Panc1 (cell line): ENCODE measurements around the gene ATXN1. TPM values are rescaled to one million over a fixed set of nuclear protein-coding genes. Genes with fewer than 3 reads are reported as not detected.

Source experiments
- ATAC-seq: fragments of 200-7000 bp; cut with Tn5 transposase; 2 replicates; pipeline ENCODE4 v1.9.1; 2020; ENCODE audit warnings: mild to moderate bottlenecking, moderate library complexity
- BruUV-seq: library from RNA; stranded (reverse); fragments of 400-500 nt; replicated peaks from 2 replicates; lab custom pipeline; 2021; lab: Mats Ljungman, UMichigan
- CTCF ChIA-PET: fragments of 300-600 bp; sonication (Branson Sonifier 250); formaldehyde crosslinking; loops from one replicate; lab custom pipeline; 2022; ENCODE audit warnings: antibody characterized with exemption; lab: Charles Lee
- POLR2A ChIA-PET: fragments of 300-600 bp; sonication (Branson Sonifier 250); formaldehyde crosslinking; loops from one replicate; lab custom pipeline; 2022; ENCODE audit warnings: antibody characterized with exemption; lab: Charles Lee
- DNase-seq: peaks from one replicate; pipeline ENCODE4 v3.0.0-alpha.2; 2010; ENCODE audit warnings: low read depth, low spot score
- H3K27ac ChIP-seq: 2 replicates; pipeline ENCODE4 v1.5.1; 2011; ENCODE audit warnings: mild to moderate bottlenecking, low read length, inconsistent platforms
- H3K27me3 ChIP-seq: fragments of 200-500 bp; sonication (Bioruptor generic); 2 replicates; pipeline ENCODE4 v1.6.0; 2014; ENCODE audit warnings: low read length, inconsistent platforms; ENCODE audit not compliant: control insufficient read depth, insufficient read depth
- H3K36me3 ChIP-seq: fragments of 200-500 bp; sonication (Bioruptor generic); 2 replicates; pipeline ENCODE4 v1.5.1; 2014; ENCODE audit warnings: inconsistent platforms, mild to moderate bottlenecking, low read length, moderate library complexity; ENCODE audit not compliant: control insufficient read depth, insufficient read depth
- H3K4me1 ChIP-seq: 2 replicates; pipeline ENCODE4 v1.5.1; 2011; ENCODE audit warnings: inconsistent platforms, mild to moderate bottlenecking, low read length, moderate library complexity; ENCODE audit not compliant: control insufficient read depth, insufficient read depth
- H3K4me3 ChIP-seq, 2 experiments: 2 replicates each; pipeline ENCODE4 v1.5.1; 2011 to 2012; ENCODE audit warnings: low read depth in 2 of 2, low read length in 2 of 2, mild to moderate bottlenecking in 2 of 2, inconsistent platforms in 1 of 2, moderate library complexity in 1 of 2
- H3K9me3 ChIP-seq: fragments of 200-500 bp; sonication (Bioruptor generic); 2 replicates; pipeline ENCODE4 v1.5.1; 2014; ENCODE audit warnings: low read depth, mild to moderate bottlenecking, inconsistent platforms, low read length, moderate library complexity; ENCODE audit not compliant: control insufficient read depth, insufficient read depth
- CTCF ChIP-seq: fragments of 450-650 bp; IDR thresholded peaks from 2 replicates; pipeline ENCODE4 v1.5.1; 2017; ENCODE audit warnings: mild to moderate bottlenecking
- POLR2AphosphoS5 ChIP-seq: IDR thresholded peaks from 2 replicates; pipeline ENCODE4 v1.6.1; 2012; ENCODE audit warnings: mild to moderate bottlenecking, low read depth, low read length, moderate library complexity
- REST ChIP-seq, 2 experiments: IDR thresholded peaks; 2 replicates each; pipeline ENCODE4 v1.6.1; 2011 to 2012; ENCODE audit warnings: low read depth in 2 of 2, control low read depth in 1 of 2, low read length in 1 of 2, mild to moderate bottlenecking in 1 of 2, moderate library complexity in 1 of 2; ENCODE audit not compliant: insufficient read depth in 1 of 2
- SIN3A ChIP-seq: IDR thresholded peaks from 2 replicates; pipeline ENCODE4 v1.6.1; 2012; ENCODE audit warnings: low read depth, mild to moderate bottlenecking, low read length, moderate library complexity, borderline replicate concordance; ENCODE audit not compliant: insufficient read depth
- TCF7L2 ChIP-seq: IDR thresholded peaks from 2 replicates; pipeline ENCODE4 v1.6.1; 2011; ENCODE audit warnings: mild to moderate bottlenecking, low read depth, low read length, inconsistent platforms
- in situ Hi-C: cut with HindIII; loops from 2 replicates; pipeline ENCODE4 v1.10.0; 2016; ENCODE audit warnings: low sequenced_read_pairs, low pct_unique_long_range_greater_than_20kb
- intact Hi-C: fragments of 100-400 bp; cut with micrococcal nuclease; formaldehyde crosslinking; loops from one replicate; pipeline ENCODE4 v1.10.0; 2022; ENCODE audit not compliant: unreplicated experiment
- total RNA-seq: library from RNA; stranded (reverse); gene quantifications from one replicate; pipeline ENCODE4 v1.2.1, GENCODE V29; 2021; ENCODE audit not compliant: unreplicated experiment

Gene ATXN1
- total RNA-seq, 1 experiment from 2014 or later = 67.1 TPM

- H3K9me3 ChIP-seq = no peaks in the 10 kb centered on the region
- BruUV-seq = no TSS peak
- H3K4me3 ChIP-seq = no peak overlapping the region
- no peaks in the 10 kb centered on the region for H3K27me3 ChIP-seq
- no peaks in the 10 kb centered on the region for H3K36me3 ChIP-seq
- DNase-seq = no peak
- ChIA-PET CTCF (no interaction called here), POLR2A (no interaction called here)
- in situ Hi-C loops = no loop called here
- no peaks in the 10 kb centered on the region; the same call in 1 of the 2 replicates for H3K4me1 ChIP-seq
- no peak; the same call in 1 of the 2 replicates for ATAC-seq
- TF ChIP-seq TCF7L2 = no peak
- TF ChIP-seq CTCF = no peak
- TF ChIP-seq POLR2AphosphoS5 = no peak
- no peak for TF ChIP-seq REST (IDR thresholded peaks at IDR 0.05; ENCODE audit: insufficient read depth in 1 of 2, low read depth in 2 of 2, low read length in 1 of 2)
- no peak for TF ChIP-seq SIN3A
- intact Hi-C loops = no loop called here
- no peak overlapping the region for H3K27ac ChIP-seq
These were observed 320.5 kb downstream of the ATXN1 start for GRCh38 chr6:16440636-16441212.

GRCh38 chr6:16438718-16439591 is 322.3 kb downstream of the ATXN1 start:
- BruUV-seq = no TSS peak
- TF ChIP-seq POLR2AphosphoS5 = no peak
- TF ChIP-seq TCF7L2 = no peak
- TF ChIP-seq REST (IDR thresholded peaks at IDR 0.05; ENCODE audit: insufficient read depth in 1 of 2, low read depth in 2 of 2, low read length in 1 of 2) = no peak
- no peak for TF ChIP-seq CTCF
- TF ChIP-seq SIN3A = no peak
- Histone ChIP-seq H3K27ac (no peak overlapping the region), H3K36me3 (no peaks in the 10 kb centered on the region), H3K4me1 (no peaks in the 10 kb centered on the region), H3K9me3 (no peaks in the 10 kb centered on the region), H3K27me3 (no peaks in the 10 kb centered on the region), H3K4me3 (no peak overlapping the region)
- ChIA-PET CTCF (no interaction called here), POLR2A (interaction anchor here (0.6 kb wide), 1 partner anchor 324 kb away, joined by 3 read pairs; no protein-coding TSS in a partner anchor)
- in situ Hi-C loops = no loop called here
- DNase-seq (no peak), ATAC-seq (no peak)
- intact Hi-C loops = no loop called here
